Measurements from ENCODE around the gene AMT.

GRCh38 chr3:49411968-49412631 is 10.2 kb downstream of the AMT start, which contains the start of the genes RHOA and TCTA:
- TF ChIP-seq POLR2AphosphoS5 (IDR thresholded peaks at IDR 0.05) = peak; percentile 98 to 99 (median 99)
- TF ChIP-seq CTCF (IDR thresholded peaks at IDR 0.05) = no peak

Data from transverse colon (tissue), 4 donors.